ENCODE data around the gene VSX2.
"Not testable (repeated sequence)": the region's sequence is repeated elsewhere in the genome, so short reads cannot be mapped to it uniquely, and the experiment has no call there.

Gene VSX2

DNA sequence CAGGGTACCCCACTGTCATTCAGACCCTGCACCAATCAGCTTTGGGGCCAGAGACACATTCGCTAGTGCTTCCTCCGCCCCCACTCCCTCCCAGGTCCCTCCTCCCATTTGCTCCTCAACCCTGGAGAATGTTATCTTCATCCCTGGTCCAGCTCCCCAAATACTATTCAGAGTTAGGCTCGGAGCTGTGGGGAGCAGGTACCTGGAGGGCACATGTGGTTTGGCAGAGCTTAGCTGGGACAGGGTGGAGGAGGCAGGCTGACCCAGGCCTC, 19.5 kb downstream of the VSX2 start:
- no peak for DNase-seq (ENCODE audit: low read depth in 2 of 3, low spot score in 2 of 3)

GRCh38 chr14:74259513-74259912, 20.3 kb downstream of the VSX2 start:
- no peak for DNase-seq (ENCODE audit: low read depth in 2 of 3, low spot score in 2 of 3)

- DNase-seq (ENCODE audit: low read depth in 2 of 3, low spot score in 2 of 3) = no peak
Observed at GRCh38 chr14:74260525-74261233, 21.4 kb downstream of the VSX2 start.

- no peak for DNase-seq (ENCODE audit: low read depth in 2 of 3, low spot score in 2 of 3)
Observed at GRCh38 chr14:74261288-74261687, 22.0 kb downstream of the VSX2 start.

DNA sequence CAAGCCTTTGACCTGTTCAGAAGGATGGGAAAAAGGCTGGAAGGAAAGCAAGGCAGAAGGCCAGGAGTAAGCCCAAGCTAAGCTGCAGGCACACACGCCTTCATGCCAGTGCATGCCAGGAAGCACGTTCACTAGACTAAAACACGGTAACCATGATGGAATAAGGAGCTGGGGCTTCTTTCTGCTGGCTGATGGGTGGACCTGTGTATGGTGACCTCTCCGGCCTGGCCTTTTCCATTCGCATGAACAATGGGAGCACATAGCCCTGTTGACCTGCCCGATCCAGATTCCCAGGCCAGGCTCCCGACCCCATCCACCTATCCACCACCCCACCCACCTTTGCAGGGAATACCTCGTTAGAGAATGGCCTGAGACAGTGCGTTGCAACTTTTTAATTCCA, 22.8 kb downstream of the VSX2 start:
- no peak for DNase-seq (ENCODE audit: low read depth in 2 of 3, low spot score in 2 of 3)

DNA sequence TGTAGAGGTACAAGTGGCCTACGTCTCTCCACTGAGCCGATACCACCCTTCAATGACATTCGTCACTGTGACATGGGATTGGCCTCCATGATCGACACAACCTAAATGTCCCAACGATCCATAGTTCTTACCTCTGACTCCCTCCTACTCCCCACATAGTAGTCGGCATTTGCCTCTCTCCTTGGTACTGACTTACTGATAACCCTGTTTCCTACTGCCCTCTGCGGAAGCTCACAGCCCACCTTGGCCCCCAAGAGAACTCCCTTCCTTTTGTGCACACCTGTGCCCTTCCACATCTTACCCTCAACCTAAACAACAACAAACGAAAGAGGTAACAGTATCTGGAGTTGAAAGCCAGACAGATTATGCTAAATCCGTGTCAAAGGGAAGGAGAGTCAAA, 23.9 kb downstream of the VSX2 start:
- DNase-seq (ENCODE audit: low read depth in 2 of 3, low spot score in 2 of 3) = no peak

GRCh38 chr14:74263921-74264320, 24.7 kb downstream of the VSX2 start:
- DNase-seq (ENCODE audit: low read depth in 2 of 3, low spot score in 2 of 3) = no peak

- DNase-seq (ENCODE audit: low read depth in 2 of 3, low spot score in 2 of 3) = no peak
Observed at GRCh38 chr14:74265301-74265965, 26.2 kb downstream of the VSX2 start.

DNA sequence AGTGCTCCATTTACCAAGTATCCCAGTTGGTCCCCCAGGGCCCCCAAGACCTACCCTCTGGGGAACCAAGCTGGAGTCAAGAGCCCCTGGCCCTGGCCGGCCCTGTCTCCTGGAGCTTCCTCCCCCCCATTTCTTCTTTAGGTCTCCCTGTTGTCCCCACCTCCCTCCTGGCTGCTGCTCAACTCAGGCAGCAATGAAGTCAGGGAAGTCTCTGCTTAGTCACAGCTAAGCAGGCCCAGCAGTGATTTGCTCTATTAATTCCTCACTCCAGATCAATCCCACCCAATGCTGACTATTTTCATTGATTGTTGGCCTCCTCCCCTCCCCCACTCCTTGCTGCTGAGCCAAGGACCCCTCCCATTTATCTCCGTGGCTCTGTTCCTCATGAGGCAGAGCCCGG, 28.3 kb downstream of the VSX2 start:
- DNase-seq (ENCODE audit: low read depth in 2 of 3, low spot score in 2 of 3) = no peak

GRCh38 chr14:74270382-74271177, 31.3 kb downstream of the VSX2 start:
- DNase-seq (ENCODE audit: low read depth in 2 of 3, low spot score in 2 of 3) = not testable (repeated sequence)

DNA sequence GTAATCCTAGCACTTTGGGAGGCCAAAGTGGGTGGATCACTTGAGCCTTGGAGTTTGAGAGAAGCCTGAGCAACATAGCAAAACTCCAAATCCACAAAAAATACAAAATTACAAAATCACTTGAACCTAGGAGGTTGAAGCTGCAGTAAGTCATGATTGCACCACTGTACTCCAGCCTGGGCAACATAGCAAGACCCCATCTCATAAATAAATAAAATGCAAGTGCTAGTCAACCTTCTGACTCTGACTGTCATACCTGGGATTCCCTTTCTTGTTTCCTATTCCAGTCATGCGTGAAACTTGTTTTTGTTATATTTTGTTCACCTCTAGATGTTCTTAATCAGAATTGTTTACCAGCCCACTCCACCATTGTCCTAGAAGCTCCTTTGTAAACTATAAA, 32.1 kb downstream of the VSX2 start:
- no peak for DNase-seq (ENCODE audit: low read depth in 2 of 3, low spot score in 2 of 3)

DNA sequence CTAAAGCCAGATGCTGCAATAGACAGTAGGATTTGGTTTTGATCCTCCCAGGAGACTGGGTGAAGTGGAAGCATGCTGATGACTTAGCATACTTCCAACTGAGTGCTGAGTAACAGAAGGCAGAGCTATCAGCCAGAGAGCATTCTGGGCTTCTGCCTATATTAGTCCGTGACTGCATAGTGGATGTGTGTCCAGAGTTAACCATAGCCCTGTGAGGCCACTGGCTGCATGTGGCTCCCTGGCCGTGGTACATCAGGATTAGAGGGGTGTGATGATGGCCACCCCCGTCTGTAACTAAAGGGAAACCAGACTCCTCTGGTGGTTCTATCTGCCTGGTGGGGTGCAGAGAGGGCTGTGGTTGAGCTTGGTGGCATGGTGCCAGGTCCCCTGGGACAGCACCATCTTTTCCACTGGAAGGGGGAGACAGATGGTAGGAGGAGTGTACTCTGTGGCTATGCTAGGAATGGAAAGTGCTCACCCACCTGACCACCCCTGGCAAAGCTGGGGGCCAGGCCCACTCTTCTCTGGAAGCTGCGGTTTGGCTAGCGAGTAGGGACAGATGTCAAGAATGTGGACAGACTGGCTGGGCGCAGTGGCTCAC, 36.1 kb downstream of the VSX2 start:
- DNase-seq (ENCODE audit: low read depth in 2 of 3, low spot score in 2 of 3) = no peak

GRCh38 chr14:74278080-74278479, 38.8 kb downstream of the VSX2 start:
- no peak for DNase-seq (ENCODE audit: low read depth in 2 of 3, low spot score in 2 of 3)

- DNase-seq (ENCODE audit: low read depth in 2 of 3, low spot score in 2 of 3) = no peak
Observed at GRCh38 chr14:74281069-74281468, 41.8 kb downstream of the VSX2 start.

DNA sequence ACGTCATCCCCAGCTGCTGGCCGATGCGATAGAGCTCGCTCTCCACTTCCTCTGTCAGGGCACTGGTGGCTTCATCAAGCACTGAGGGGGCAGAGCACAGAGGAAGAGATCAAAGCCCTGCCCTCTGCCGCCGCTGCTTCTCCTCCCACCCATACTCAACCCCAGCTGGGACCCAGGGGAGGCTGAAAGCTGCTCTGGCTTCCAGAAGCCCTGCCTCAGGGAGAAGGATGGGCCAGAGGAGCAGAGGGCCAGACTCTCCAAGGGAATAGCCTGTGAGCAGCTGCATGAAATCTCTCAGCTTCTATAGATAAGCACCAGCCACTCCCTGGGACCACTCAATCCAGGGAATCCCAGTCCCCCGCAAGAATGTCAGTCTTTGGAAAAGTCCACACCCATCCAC, 47.5 kb downstream of the VSX2 start:
- DNase-seq (ENCODE audit: low read depth in 2 of 3, low spot score in 2 of 3) = no peak

GRCh38 chr14:74289801-74290200, 50.6 kb downstream of the VSX2 start:
- DNase-seq (ENCODE audit: low read depth in 2 of 3, low spot score in 2 of 3) = no peak

GRCh38 chr14:74290415-74290814, 51.2 kb downstream of the VSX2 start:
- DNase-seq (ENCODE audit: low read depth in 2 of 3, low spot score in 2 of 3) = no peak

DNA sequence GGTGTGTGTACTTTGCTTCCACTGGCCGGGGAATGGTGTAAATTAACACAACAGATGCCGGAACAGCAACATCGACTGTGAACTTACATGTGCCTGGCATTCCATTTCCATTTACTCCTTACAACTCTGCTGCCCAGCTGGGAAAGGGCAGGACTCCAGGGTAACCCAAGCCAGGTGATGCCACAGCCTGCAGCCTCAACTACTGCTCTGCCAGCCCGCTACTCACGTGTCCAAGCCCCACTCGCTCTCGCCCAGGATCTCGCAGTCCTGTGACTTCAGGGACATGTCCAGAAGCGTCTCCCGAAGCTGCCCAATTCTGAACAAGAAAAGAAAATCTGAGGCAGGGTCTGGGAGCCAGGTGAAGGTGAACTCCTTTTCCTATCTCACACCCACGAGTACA, 52.8 kb downstream of the VSX2 start:
- DNase-seq (ENCODE audit: low read depth in 2 of 3, low spot score in 2 of 3) = no peak

- DNase-seq (ENCODE audit: low read depth in 2 of 3, low spot score in 2 of 3) = no peak
Observed at GRCh38 chr14:74293606-74294005, 54.4 kb downstream of the VSX2 start.

DNA sequence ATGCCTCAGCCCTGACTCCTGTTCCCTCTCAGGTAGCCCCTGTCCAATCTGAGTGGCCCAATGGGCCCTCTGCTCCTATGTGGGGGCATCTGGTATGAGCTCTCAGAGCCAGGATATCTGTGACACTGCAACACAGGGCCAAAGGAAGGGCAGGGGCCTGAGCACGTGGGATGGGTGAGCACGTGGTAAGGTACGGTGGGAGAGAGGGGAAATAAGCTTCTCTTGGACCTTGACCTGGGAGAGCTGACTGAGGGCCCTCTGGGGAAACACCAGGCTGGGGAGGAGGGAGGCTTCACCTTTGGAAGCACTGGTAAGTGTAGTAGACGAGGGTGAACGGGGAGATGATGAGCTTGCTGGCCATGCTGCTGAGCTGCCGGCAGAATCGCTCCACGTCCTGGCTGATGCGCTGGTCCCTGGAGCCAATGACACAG, 56.8 kb downstream of the VSX2 start:
- DNase-seq (ENCODE audit: low read depth in 2 of 3, low spot score in 2 of 3) = no peak

- no peak for DNase-seq (ENCODE audit: low read depth in 2 of 3, low spot score in 2 of 3)
Observed at GRCh38 chr14:74297986-74298385, 58.7 kb downstream of the VSX2 start.

DNA sequence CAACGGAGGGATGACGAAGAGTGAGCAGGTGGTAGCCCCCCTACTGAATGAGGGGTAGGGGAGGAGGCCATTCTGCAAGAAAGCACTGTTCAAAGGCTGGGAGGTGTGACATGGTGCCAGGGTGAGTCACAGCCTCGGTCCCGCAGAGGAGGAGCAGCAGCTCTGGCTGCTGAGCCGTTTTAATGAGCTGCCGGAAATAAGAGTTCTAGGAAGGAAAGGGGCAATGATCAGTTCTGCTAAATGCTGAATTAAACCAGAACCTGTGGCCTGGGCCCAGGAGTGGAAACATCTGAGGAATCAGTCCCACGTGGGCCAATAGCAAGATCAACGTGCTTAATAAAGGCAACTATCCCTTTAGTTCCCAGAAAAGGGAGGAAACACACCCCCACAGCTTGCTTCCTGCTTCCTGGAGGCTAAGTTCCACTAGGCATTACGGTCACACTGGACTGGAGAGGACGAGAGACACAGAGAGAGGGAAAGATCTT, 59.9 kb downstream of the VSX2 start:
- no peak for DNase-seq (ENCODE audit: low read depth in 2 of 3, low spot score in 2 of 3)

Data from activated CD8-positive, alpha-beta memory T cell treated with anti-CD3 and anti-CD28 coated beads for 48 hours (primary cell).